Caco-2 (cell line): Measurements from ENCODE around the gene CAPN13. TPM values are rescaled to one million over a fixed set of nuclear protein-coding genes. Genes with fewer than 3 reads are reported as not detected.

Source experiments
- BruUV-seq: library from RNA; stranded (reverse); fragments of 400-500 nt; replicated peaks from 2 replicates; lab custom pipeline; 2021; lab: Mats Ljungman, UMichigan
- CTCF ChIA-PET: fragments of 300-600 bp; sonication (Branson Sonifier 250); formaldehyde crosslinking; loops from one replicate; lab custom pipeline; 2022; ENCODE audit warnings: antibody characterized with exemption; lab: Charles Lee
- POLR2A ChIA-PET: fragments of 300-600 bp; sonication (Branson Sonifier 250); formaldehyde crosslinking; loops from one replicate; lab custom pipeline; 2022; ENCODE audit warnings: antibody characterized with exemption; lab: Charles Lee
- DNase-seq, 2 experiments: peaks; one replicate each; pipeline versions ENCODE4 v3.0.0 to v3.0.0-alpha.2; 2020 to 2022
- H3K27me3 ChIP-seq: replicated peaks from 2 replicates; pipeline ENCODE4 v1.6.0; 2011; ENCODE audit warnings: low read length; ENCODE audit not compliant: control insufficient read depth, insufficient read depth
- H3K36me3 ChIP-seq: 2 replicates; pipeline ENCODE4 v1.5.1; 2011; ENCODE audit warnings: low read length; ENCODE audit not compliant: control insufficient read depth, insufficient read depth
- H3K4me1 ChIP-seq: fragments of 250-450 bp; sonication (Bioruptor Pico); 2 replicates; pipeline ENCODE4 v1.5.1; 2020; ENCODE audit warnings: mild to moderate bottlenecking
- H3K4me3 ChIP-seq: 2 replicates; pipeline ENCODE4 v1.5.1; 2011; ENCODE audit warnings: low read depth, mild to moderate bottlenecking, control low read depth, low read length
- H3K9me3 ChIP-seq: fragments of 250-450 bp; sonication (Bioruptor Pico); 2 replicates; pipeline ENCODE4 v1.5.1; 2020; ENCODE audit warnings: mild to moderate bottlenecking, moderate library complexity
- H3K27ac Mint-ChIP-seq: one replicate; pipeline ENCODE4 v1.8.0; 2022; ENCODE audit warnings: mixed read lengths; ENCODE audit not compliant: unreplicated experiment
- H3K27me3 Mint-ChIP-seq: one replicate; pipeline ENCODE4 v1.8.0; 2022; ENCODE audit warnings: mixed read lengths; ENCODE audit not compliant: insufficient read depth, unreplicated experiment
- H3K36me3 Mint-ChIP-seq: one replicate; pipeline ENCODE4 v1.8.0; 2022; ENCODE audit warnings: mild to moderate bottlenecking, mixed read lengths; ENCODE audit not compliant: insufficient read depth, unreplicated experiment
- H3K4me1 Mint-ChIP-seq: one replicate; pipeline ENCODE4 v1.8.0; 2022; ENCODE audit warnings: low read depth, mixed read lengths; ENCODE audit not compliant: unreplicated experiment
- H3K4me3 Mint-ChIP-seq: one replicate; pipeline ENCODE4 v1.8.0; 2022; ENCODE audit warnings: mild to moderate bottlenecking, moderate library complexity, mixed read lengths; ENCODE audit not compliant: unreplicated experiment
- H3K9me3 Mint-ChIP-seq: one replicate; pipeline ENCODE4 v1.8.0; 2022; ENCODE audit warnings: mixed read lengths; ENCODE audit not compliant: unreplicated experiment
- intact Hi-C: fragments of 100-400 bp; cut with micrococcal nuclease; formaldehyde crosslinking; loops from one replicate; pipeline ENCODE4 v1.10.0; 2022; ENCODE audit not compliant: unreplicated experiment
- total RNA-seq: library from RNA; stranded (reverse); gene quantifications from 2 replicates; pipeline ENCODE4 v1.2.3, GENCODE V29; 2022
- TF ChIP-seq, protein P1 (sequence below), 2 experiments: fragments of 200-600 bp in 1 of 2; IDR thresholded peaks; 1 replicate in 1 of 2; 2 replicates in 1 of 2; pipeline versions ENCODE4 v1.5.1 to v1.8.0; 2011 to 2022; ENCODE audit warnings: antibody characterized with exemption in 1 of 2, control low read depth in 1 of 2, inconsistent platforms in 1 of 2, low read depth in 1 of 2, low read length in 1 of 2, mild to moderate bottlenecking in 1 of 2, moderate library complexity in 1 of 2; ENCODE audit not compliant: insufficient read depth in 1 of 2, severe bottlenecking in 1 of 2, unreplicated experiment in 1 of 2

CAPN13 gene
- total RNA-seq, 1 experiment from 2014 or later: 2.1 TPM

DNA sequence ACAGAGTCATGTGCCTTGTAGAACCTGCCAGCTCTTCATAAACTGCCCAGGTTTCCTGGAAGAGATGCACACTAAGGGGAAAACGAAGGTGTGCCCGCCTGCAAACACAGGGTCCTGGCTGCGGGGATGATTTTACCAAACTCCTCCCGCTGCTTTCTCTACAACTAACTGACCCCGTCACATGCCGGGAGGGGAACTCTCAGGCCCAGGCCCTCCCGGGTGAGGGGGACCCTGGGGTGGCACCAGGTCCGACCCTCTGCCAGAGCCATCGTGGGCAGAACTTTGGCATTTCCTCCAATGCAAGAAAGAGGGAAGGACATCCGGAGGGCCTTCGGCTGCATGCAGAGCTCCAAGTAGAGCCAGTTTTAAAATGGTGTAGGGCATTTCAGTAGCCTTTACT is 28.6 kb downstream of the CAPN13 start:
- H3K4me3 ChIP-seq: no peak overlapping the region
- intact Hi-C loops: no loop called here
- no peak overlapping the region for H3K4me3 Mint-ChIP-seq
- H3K36me3 ChIP-seq: no peaks in the 10 kb centered on the region
- H3K36me3 Mint-ChIP-seq: no peaks in the 10 kb centered on the region
- no peak overlapping the region for H3K27ac Mint-ChIP-seq
- H3K4me1 Mint-ChIP-seq: peaks cover 10% of the 10 kb centered on the region
- H3K9me3 Mint-ChIP-seq: no peaks in the 10 kb centered on the region
- ChIA-PET POLR2A (no interaction called here), CTCF (no interaction called here)
- H3K4me1 ChIP-seq: 0 out of 2 replicates have a peak, but pooled peaks cover 7% of the 10 kb centered on the region
- H3K9me3 ChIP-seq: no peaks in the 10 kb centered on the region
- no peak for DNase-seq
- H3K27me3 Mint-ChIP-seq: no peaks in the 10 kb centered on the region
- BruUV-seq: no TSS peak
- TF ChIP-seq, protein P1, sequence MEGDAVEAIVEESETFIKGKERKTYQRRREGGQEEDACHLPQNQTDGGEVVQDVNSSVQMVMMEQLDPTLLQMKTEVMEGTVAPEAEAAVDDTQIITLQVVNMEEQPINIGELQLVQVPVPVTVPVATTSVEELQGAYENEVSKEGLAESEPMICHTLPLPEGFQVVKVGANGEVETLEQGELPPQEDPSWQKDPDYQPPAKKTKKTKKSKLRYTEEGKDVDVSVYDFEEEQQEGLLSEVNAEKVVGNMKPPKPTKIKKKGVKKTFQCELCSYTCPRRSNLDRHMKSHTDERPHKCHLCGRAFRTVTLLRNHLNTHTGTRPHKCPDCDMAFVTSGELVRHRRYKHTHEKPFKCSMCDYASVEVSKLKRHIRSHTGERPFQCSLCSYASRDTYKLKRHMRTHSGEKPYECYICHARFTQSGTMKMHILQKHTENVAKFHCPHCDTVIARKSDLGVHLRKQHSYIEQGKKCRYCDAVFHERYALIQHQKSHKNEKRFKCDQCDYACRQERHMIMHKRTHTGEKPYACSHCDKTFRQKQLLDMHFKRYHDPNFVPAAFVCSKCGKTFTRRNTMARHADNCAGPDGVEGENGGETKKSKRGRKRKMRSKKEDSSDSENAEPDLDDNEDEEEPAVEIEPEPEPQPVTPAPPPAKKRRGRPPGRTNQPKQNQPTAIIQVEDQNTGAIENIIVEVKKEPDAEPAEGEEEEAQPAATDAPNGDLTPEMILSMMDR (IDR thresholded peaks at IDR 0.05; ENCODE audit: insufficient read depth in 1 of 2, low read depth in 1 of 2, low read length in 1 of 2, severe bottlenecking in 1 of 2, unreplicated experiment in 1 of 2): no peak
- H3K27me3 ChIP-seq: no peaks in the 10 kb centered on the region

DNA sequence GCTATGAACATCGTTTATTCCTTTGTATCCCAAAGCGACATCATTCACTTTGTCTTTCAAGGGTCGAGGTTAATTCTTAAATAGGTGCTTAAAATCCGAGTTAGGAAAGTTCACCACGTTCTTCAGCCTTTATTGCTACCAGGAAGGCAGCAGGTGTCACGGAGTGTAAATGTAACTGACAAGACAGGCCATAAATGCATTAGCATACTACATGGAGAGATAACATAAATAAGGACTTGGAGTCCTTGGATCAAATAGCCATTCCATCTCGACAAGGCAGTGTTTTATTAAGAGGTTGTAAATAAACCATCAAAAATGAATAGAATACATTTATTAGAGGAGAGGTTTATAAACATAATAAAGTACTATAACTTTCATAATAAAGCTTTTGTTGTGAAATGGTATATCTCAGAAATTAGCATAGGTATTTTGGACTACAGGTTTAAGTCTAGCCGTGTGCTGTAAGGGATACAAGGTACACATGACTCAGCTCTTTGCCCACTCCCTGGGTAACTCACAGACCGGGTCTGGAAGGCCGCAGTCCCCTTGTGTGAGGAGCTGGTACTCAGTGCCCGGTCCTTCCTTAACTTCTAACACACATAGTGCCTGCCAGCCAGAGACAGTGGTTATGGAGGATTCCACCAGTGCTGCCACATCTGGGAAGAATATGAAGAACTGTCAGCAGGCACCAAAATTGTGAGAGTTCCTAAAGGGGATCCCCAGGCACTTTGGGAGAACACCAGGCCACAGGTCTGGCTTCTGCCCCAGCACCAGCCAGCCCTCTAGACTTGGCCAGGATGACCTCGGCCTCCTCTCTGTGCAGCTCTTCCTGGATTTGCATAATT is 29.4 kb downstream of the CAPN13 start:
- BruUV-seq: no TSS peak
- DNase-seq: no peak
- Mint-ChIP-seq H3K4me3 (no peak overlapping the region), H3K9me3 (no peaks in the 10 kb centered on the region), H3K4me1 (peaks cover 10% of the 10 kb centered on the region), H3K27ac (no peak overlapping the region), H3K36me3 (no peaks in the 10 kb centered on the region), H3K27me3 (peaks cover 3% of the 10 kb centered on the region)
- ChIA-PET CTCF (no interaction called here), POLR2A (no interaction called here)
- no peaks in the 10 kb centered on the region for H3K9me3 ChIP-seq
- 0 out of 2 replicates have a peak, but pooled peaks cover 7% of the 10 kb centered on the region for H3K4me1 ChIP-seq
- no peaks in the 10 kb centered on the region for H3K27me3 ChIP-seq
- no peaks in the 10 kb centered on the region for H3K36me3 ChIP-seq
- H3K4me3 ChIP-seq: no peak overlapping the region
- intact Hi-C loops: no loop called here
- TF ChIP-seq, protein P1 (IDR thresholded peaks at IDR 0.05; ENCODE audit: insufficient read depth in 1 of 2, low read depth in 1 of 2, low read length in 1 of 2, severe bottlenecking in 1 of 2, unreplicated experiment in 1 of 2): no peak

DNA sequence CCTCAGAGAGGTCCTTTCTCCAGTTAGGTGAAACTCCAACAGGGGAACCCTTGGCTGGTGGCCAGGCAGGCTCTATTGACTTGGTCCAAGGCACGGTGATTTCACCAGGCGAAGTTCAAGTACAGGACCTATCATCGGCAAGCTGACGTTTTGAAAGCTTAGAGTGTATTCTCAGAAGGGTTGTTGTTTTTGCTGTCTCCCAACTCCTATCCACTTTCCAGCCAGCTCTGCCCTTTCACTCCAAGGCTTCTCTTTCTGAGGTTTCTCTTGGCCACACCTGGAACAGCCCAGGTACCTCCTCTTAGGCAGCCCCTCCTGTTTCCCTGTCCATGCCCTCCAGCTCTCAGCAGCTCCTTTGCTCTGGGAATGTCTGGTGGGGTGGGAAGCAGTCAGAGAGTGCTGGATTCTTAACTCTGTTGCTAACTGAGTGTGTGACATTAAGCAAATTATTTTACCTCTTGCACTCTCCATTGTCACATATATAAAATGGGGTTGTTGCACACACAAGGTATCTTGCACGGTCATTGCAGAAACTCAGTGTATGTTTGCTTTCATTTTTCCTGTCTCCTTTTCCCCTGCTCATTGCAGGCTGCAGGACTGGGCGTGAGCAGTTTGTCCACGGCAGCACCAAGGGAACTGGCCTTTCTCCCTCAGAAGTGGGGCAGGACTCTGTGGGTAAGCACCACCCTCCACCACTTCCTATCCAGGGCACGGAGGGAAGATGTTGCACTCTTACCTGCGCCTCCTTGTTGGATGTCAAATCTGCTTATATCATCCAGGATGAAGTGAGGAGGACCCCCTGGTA is 30.2 kb downstream of the CAPN13 start:
- no peak for DNase-seq
- no peak overlapping the region for H3K4me3 Mint-ChIP-seq
- intact Hi-C loops: no loop called here
- Histone ChIP-seq H3K27me3 (no peaks in the 10 kb centered on the region), H3K4me1 (0 out of 2 replicates have a peak, but pooled peaks cover 7% of the 10 kb centered on the region), H3K9me3 (no peaks in the 10 kb centered on the region), H3K36me3 (no peaks in the 10 kb centered on the region), H3K4me3 (no peak overlapping the region)
- no TSS peak for BruUV-seq
- no peak overlapping the region for H3K27ac Mint-ChIP-seq
- H3K4me1 Mint-ChIP-seq: peaks cover 10% of the 10 kb centered on the region
- no peaks in the 10 kb centered on the region for H3K36me3 Mint-ChIP-seq
- H3K9me3 Mint-ChIP-seq: no peaks in the 10 kb centered on the region
- CTCF ChIA-PET: no interaction called here
- POLR2A ChIA-PET: no interaction called here
- TF ChIP-seq, protein P1 (IDR thresholded peaks at IDR 0.05; ENCODE audit: insufficient read depth in 1 of 2, low read depth in 1 of 2, low read length in 1 of 2, severe bottlenecking in 1 of 2, unreplicated experiment in 1 of 2): no peak
- H3K27me3 Mint-ChIP-seq: peaks cover 3% of the 10 kb centered on the region
